Chondrocyte (in vitro differentiated cells): ENCODE measurements around the gene CAST. TPM values are rescaled to one million over a fixed set of nuclear protein-coding genes. Genes with fewer than 3 reads are reported as not detected.

ENCODE experiments used
- DNase-seq: peaks from one replicate; pipeline ENCODE4 v3.0.0; 2021; ENCODE audit warnings: mixed read lengths, low spot score
- H3K27ac Mint-ChIP-seq: one replicate; pipeline ENCODE4 v1.8.0; 2021; ENCODE audit warnings: mild to moderate bottlenecking, moderate library complexity, mixed read lengths; ENCODE audit not compliant: unreplicated experiment
- H3K27me3 Mint-ChIP-seq: 2 replicates; pipeline ENCODE4 v1.8.0; 2021; ENCODE audit warnings: low read depth, mixed read lengths
- H3K36me3 Mint-ChIP-seq: 2 replicates; pipeline ENCODE4 v1.8.0; 2021; ENCODE audit warnings: low read depth, mixed read lengths
- H3K4me1 Mint-ChIP-seq: 2 replicates; pipeline ENCODE4 v1.8.0; 2021; ENCODE audit warnings: low read depth, mild to moderate bottlenecking, mixed read lengths
- H3K4me3 Mint-ChIP-seq: one replicate; pipeline ENCODE4 v1.8.0; 2021; ENCODE audit warnings: mild to moderate bottlenecking, moderate library complexity, mixed read lengths; ENCODE audit not compliant: unreplicated experiment
- H3K9me3 Mint-ChIP-seq: 2 replicates; pipeline ENCODE4 v1.8.0; 2021; ENCODE audit warnings: low read depth, mixed read lengths
- total RNA-seq: library from RNA; stranded (reverse); gene quantifications from 3 replicates; pipeline ENCODE4 v1.2.1, GENCODE V29; 2021
- TF ChIP-seq, protein P1 (sequence below): fragments of 200-600 bp; sonication (generic); IDR thresholded peaks from 2 replicates; pipeline ENCODE4 v1.5.0; 2021; ENCODE audit warnings: antibody characterized with exemption, mild to moderate bottlenecking, moderate library complexity

Gene CAST
- total RNA-seq, 1 donor from 2014 or later, result 131 TPM

DNA sequence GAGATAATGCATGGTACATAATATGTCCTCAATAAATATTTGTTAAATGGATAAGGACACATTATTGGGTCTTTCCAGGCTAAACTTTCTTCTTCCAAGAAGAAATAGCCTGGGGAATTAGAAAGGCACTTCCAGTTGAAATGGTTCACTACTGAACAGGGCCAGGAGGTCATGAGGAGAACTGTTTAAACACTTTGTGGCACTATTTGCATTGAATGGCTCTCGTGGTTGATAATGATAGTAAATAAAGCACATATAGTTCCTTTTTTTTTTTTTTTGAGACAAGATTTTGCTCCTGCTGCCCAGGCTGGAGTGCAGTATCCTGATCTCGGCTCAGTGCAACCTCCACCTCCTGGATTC, 19.9 kb upstream of the CAST start:
- Mint-ChIP-seq H3K4me3 (no peak overlapping the region), H3K4me1 (peaks cover 7% of the 10 kb centered on the region), H3K9me3 (no peaks in the 10 kb centered on the region), H3K27ac (no peak overlapping the region), H3K36me3 (no peaks in the 10 kb centered on the region), H3K27me3 (peaks cover 2% of the 10 kb centered on the region)
- no peak for DNase-seq
- TF ChIP-seq, protein P1, sequence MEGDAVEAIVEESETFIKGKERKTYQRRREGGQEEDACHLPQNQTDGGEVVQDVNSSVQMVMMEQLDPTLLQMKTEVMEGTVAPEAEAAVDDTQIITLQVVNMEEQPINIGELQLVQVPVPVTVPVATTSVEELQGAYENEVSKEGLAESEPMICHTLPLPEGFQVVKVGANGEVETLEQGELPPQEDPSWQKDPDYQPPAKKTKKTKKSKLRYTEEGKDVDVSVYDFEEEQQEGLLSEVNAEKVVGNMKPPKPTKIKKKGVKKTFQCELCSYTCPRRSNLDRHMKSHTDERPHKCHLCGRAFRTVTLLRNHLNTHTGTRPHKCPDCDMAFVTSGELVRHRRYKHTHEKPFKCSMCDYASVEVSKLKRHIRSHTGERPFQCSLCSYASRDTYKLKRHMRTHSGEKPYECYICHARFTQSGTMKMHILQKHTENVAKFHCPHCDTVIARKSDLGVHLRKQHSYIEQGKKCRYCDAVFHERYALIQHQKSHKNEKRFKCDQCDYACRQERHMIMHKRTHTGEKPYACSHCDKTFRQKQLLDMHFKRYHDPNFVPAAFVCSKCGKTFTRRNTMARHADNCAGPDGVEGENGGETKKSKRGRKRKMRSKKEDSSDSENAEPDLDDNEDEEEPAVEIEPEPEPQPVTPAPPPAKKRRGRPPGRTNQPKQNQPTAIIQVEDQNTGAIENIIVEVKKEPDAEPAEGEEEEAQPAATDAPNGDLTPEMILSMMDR, result no peak

GRCh38 chr5:96645091-96645490, 17.1 kb upstream of the CAST start:
- TF ChIP-seq, protein P1, result no peak
- no peak overlapping the region for H3K4me3 Mint-ChIP-seq
- H3K9me3 Mint-ChIP-seq, result no peaks in the 10 kb centered on the region
- no peak overlapping the region for H3K27ac Mint-ChIP-seq
- peaks cover 2% of the 10 kb centered on the region for H3K27me3 Mint-ChIP-seq
- H3K36me3 Mint-ChIP-seq, result no peaks in the 10 kb centered on the region
- H3K4me1 Mint-ChIP-seq, result peaks cover 7% of the 10 kb centered on the region
- no peak for DNase-seq

DNA sequence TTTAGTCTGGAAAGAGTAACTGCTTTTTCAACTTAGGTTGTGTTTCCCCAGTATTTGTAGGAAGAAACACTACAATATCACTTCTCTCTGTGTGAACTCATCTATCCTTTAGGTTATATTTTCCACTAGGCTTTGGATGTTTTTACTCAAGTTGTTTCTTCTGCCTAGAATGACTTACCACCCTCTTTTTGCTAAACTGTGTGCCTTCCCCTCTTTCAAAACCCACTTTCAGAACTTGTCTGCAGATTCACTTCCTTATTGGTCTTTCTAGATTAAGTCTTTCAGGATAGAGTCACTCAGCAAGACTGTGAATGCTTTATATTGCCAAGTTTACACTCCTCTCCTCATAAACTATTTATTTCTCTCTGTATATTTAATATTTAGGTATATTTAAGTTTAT, 14.2 kb upstream of the CAST start:
- H3K4me3 Mint-ChIP-seq, result no peak overlapping the region
- no peaks in the 10 kb centered on the region for H3K9me3 Mint-ChIP-seq
- H3K27me3 Mint-ChIP-seq, result no peaks in the 10 kb centered on the region
- TF ChIP-seq, protein P1, result no peak
- H3K27ac Mint-ChIP-seq, result no peak overlapping the region
- peaks cover 12% of the 10 kb centered on the region for H3K4me1 Mint-ChIP-seq
- DNase-seq, result no peak
- no peaks in the 10 kb centered on the region for H3K36me3 Mint-ChIP-seq

GRCh38 chr5:96648593-96648992, 13.6 kb upstream of the CAST start:
- TF ChIP-seq, protein P1, result no peak
- H3K36me3 Mint-ChIP-seq, result no peaks in the 10 kb centered on the region
- no peaks in the 10 kb centered on the region for H3K27me3 Mint-ChIP-seq
- DNase-seq, result no peak
- no peaks in the 10 kb centered on the region for H3K9me3 Mint-ChIP-seq
- H3K4me3 Mint-ChIP-seq, result no peak overlapping the region
- peaks cover 13% of the 10 kb centered on the region for H3K4me1 Mint-ChIP-seq
- no peak overlapping the region for H3K27ac Mint-ChIP-seq

GRCh38 chr5:96649251-96649662, 12.9 kb upstream of the CAST start:
- Mint-ChIP-seq H3K4me3 (no peak overlapping the region), H3K36me3 (no peaks in the 10 kb centered on the region), H3K27ac (no peak overlapping the region), H3K27me3 (no peaks in the 10 kb centered on the region), H3K4me1 (peaks cover 13% of the 10 kb centered on the region), H3K9me3 (no peaks in the 10 kb centered on the region)
- TF ChIP-seq, protein P1, result no peak
- no peak for DNase-seq
